ENCODE measurements around the gene ACOX3. TPM values are rescaled to one million over a fixed set of nuclear protein-coding genes. Genes with fewer than 3 reads are reported as not detected.
A peak's percentile ranks its signal among the peaks of the same experiment; 100 is the strongest.

ACOX3 gene
- total RNA-seq, 2 experiments from 2014 or later, result 12.7 to 16.8 TPM

GRCh38 chr4:8399298-8399697 is 41.2 kb downstream of the ACOX3 start:
- Histone ChIP-seq H3K79me2 (ENCODE audit: insufficient read depth, low read depth, low read length) (no peaks in the 10 kb centered on the region), H3K9me2 (ENCODE audit: insufficient read depth, low read length) (no peaks in the 10 kb centered on the region), H3K27ac (ENCODE audit: low read depth, low read length, poor library complexity, severe bottlenecking) (no peak overlapping the region), H3K9me3 (ENCODE audit: low read length) (no peaks in the 10 kb centered on the region), H3K4me2 (ENCODE audit: low read length) (no peak overlapping the region), H4K20me1 (ENCODE audit: insufficient read depth, low read length) (no peaks in the 10 kb centered on the region), H2AFZ (ENCODE audit: low read length) (no peak overlapping the region), H3K36me3 (ENCODE audit: insufficient read depth, low read length) (no peaks in the 10 kb centered on the region), H3K4me1 (ENCODE audit: insufficient read depth, low read length, poor library complexity, severe bottlenecking) (peaks cover 17% of the 10 kb centered on the region), H3K4me3 (ENCODE audit: low read depth, low read length, poor library complexity, severe bottlenecking) (no peak overlapping the region)
- intact Hi-C loops (cut with micrococcal nuclease; ENCODE audit: unreplicated experiment), result no loop called here
- TF ChIP-seq CTCF (conservative IDR thresholded peaks at IDR 0.05; ENCODE audit: low read length) (no peak), EZH2phosphoT487 (IDR thresholded peaks at IDR 0.05; ENCODE audit: borderline replicate concordance, low read depth, low read length) (no peak)
- no TSS peak for BruUV-seq (replicated peaks)
- POLR2A ChIA-PET, result interaction anchor here (1.0 kb wide), 1 partner anchor 9 kb away, joined by 3 read pairs; no protein-coding TSS in a partner anchor
- no peak for DNase-seq (ENCODE audit: low spot score)
- CTCF ChIA-PET (ENCODE audit: unreplicated experiment), result no interaction called here

GRCh38 chr4:8398347-8398746 is 42.2 kb downstream of the ACOX3 start:
- no TSS peak for BruUV-seq (replicated peaks)
- no peak for TF ChIP-seq CTCF (conservative IDR thresholded peaks at IDR 0.05; ENCODE audit: low read length)
- no peak overlapping the region for H3K4me3 ChIP-seq (ENCODE audit: low read depth, low read length, poor library complexity, severe bottlenecking)
- peaks cover 17% of the 10 kb centered on the region for H3K4me1 ChIP-seq (ENCODE audit: insufficient read depth, low read length, poor library complexity, severe bottlenecking)
- H4K20me1 ChIP-seq (ENCODE audit: insufficient read depth, low read length), result no peaks in the 10 kb centered on the region
- POLR2A ChIA-PET, result interaction anchor here (0.5 to 1.0 kb wide), 2 partner anchors 8 to 236 kb away, joined by 3 read pairs; no protein-coding TSS in a partner anchor
- no peaks in the 10 kb centered on the region for H3K9me2 ChIP-seq (ENCODE audit: insufficient read depth, low read length)
- intact Hi-C loops (cut with micrococcal nuclease; ENCODE audit: unreplicated experiment), result no loop called here
- peak overlapping the region; percentile 42 for H3K27ac ChIP-seq (ENCODE audit: low read depth, low read length, poor library complexity, severe bottlenecking)
- peak overlapping the region; percentile 45 for H3K4me2 ChIP-seq (ENCODE audit: low read length)
- H2AFZ ChIP-seq (ENCODE audit: low read length), result peak overlapping the region; percentile 48; the same call in 1 of the 2 replicates
- no peaks in the 10 kb centered on the region for H3K36me3 ChIP-seq (ENCODE audit: insufficient read depth, low read length)
- no peaks in the 10 kb centered on the region for H3K79me2 ChIP-seq (ENCODE audit: insufficient read depth, low read depth, low read length)
- H3K9me3 ChIP-seq (ENCODE audit: low read length), result no peaks in the 10 kb centered on the region
- peak; percentile 54 for DNase-seq (ENCODE audit: low spot score)
- CTCF ChIA-PET (ENCODE audit: unreplicated experiment), result no interaction called here

- BruUV-seq (replicated peaks), result no TSS peak
- Histone ChIP-seq H2AFZ (ENCODE audit: low read length) (no peak overlapping the region), H4K20me1 (ENCODE audit: insufficient read depth, low read length) (no peaks in the 10 kb centered on the region), H3K4me3 (ENCODE audit: low read depth, low read length, poor library complexity, severe bottlenecking) (no peak overlapping the region), H3K9me2 (ENCODE audit: insufficient read depth, low read length) (no peaks in the 10 kb centered on the region), H3K27ac (ENCODE audit: low read depth, low read length, poor library complexity, severe bottlenecking) (no peak overlapping the region), H3K36me3 (ENCODE audit: insufficient read depth, low read length) (no peaks in the 10 kb centered on the region), H3K4me2 (ENCODE audit: low read length) (no peak overlapping the region), H3K9me3 (ENCODE audit: low read length) (no peaks in the 10 kb centered on the region), H3K4me1 (ENCODE audit: insufficient read depth, low read length, poor library complexity, severe bottlenecking) (peaks cover 26% of the 10 kb centered on the region), H3K79me2 (ENCODE audit: insufficient read depth, low read depth, low read length) (no peaks in the 10 kb centered on the region)
- DNase-seq (ENCODE audit: low spot score), result no peak
- CTCF ChIA-PET (ENCODE audit: unreplicated experiment), result interaction anchor here (0.8 kb wide), 1 partner anchor 155 kb away, joined by 3 read pairs; no protein-coding TSS in a partner anchor
- TF ChIP-seq CTCF (conservative IDR thresholded peaks at IDR 0.05; ENCODE audit: low read length) (no peak), EZH2phosphoT487 (IDR thresholded peaks at IDR 0.05; ENCODE audit: borderline replicate concordance, low read depth, low read length) (no peak)
- POLR2A ChIA-PET, result interaction anchor here (0.7 to 0.8 kb wide), 2 partner anchors 15 to 35 kb away, joined by 3 to 11 read pairs; no protein-coding TSS in a partner anchor
- intact Hi-C loops (cut with micrococcal nuclease; ENCODE audit: unreplicated experiment), result no loop called here
Measured at GRCh38 chr4:8396762-8397406, 43.6 kb downstream of the ACOX3 start.

All from OCI-LY7 (cell line).